ENCODE results near the gene TPPP2. TPM values are rescaled to one million over a fixed set of nuclear protein-coding genes. Genes with fewer than 3 reads are reported as not detected.

TPPP2 gene
- polyA plus RNA-seq, 1 donor from 2014 or later, result not detected

DNA sequence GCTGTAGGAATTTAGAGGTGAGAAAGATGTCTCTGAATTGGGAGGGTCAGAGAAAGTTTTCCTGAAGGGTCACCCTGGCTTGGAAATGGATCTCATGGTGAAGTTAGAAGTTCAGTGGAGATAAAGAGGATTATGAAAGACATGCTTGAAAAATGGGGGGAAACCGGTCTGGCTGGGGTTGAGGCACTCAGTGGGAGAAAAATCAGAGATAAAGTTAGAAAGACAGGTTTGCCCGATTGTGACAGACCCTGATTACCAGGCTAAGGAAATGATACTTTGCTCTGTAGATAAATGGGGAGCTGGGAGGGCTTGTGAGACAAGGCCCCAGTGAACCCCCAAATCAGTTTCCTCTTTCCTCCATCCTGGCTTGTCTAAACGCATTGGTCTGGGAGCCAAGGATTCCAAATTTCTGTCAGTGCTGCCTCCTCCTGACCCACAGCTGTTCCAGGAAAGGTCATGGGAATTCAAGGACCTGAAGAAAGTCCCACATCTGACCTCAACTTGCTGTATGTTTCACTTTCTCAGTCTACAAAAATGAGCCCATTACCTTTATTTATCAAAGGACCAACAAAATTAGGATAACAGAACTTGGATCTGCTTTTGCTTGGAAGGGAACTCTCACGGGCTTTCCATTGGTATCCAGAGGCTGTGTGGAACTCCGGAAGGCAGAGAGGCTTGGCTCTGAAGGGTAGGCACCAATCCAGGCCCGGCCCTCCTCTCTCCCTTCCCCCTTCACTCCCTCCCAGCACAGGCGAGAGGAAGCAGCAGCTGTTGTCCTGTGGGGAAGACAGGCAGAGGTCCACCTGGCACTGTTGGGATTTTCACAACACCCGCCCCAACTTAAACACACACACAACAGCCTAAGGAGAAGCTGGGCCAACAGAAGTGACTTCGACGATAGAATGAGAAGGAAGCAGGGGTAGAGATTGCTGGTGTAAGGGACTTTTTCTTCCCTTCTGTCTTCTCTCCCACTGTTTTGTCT is 8.7 kb downstream of the TPPP2 start:
- Histone ChIP-seq H3K36me3 (ENCODE audit: insufficient read depth, low read length) (no peaks in the 10 kb centered on the region), H2AFZ (ENCODE audit: low read depth, low read length) (no peak overlapping the region), H3K9me3 (ENCODE audit: low read length) (no peaks in the 10 kb centered on the region), H3K27ac (ENCODE audit: low read length) (no peak overlapping the region), H3K9me2 (ENCODE audit: insufficient read depth, low read length) (no peaks in the 10 kb centered on the region), H3F3A (ENCODE audit: insufficient read depth, low read length, poor library complexity, severe bottlenecking) (no peaks in the 10 kb centered on the region), H3K79me2 (replicated peaks; ENCODE audit: insufficient read depth, low read length) (no peaks in the 10 kb centered on the region), H4K20me1 (ENCODE audit: insufficient read depth) (no peaks in the 10 kb centered on the region), H3K27me3 (ENCODE audit: insufficient read depth, low read depth, low read length) (no peaks in the 10 kb centered on the region), H3K9ac (ENCODE audit: low read length) (no peak overlapping the region), H3K4me2 (ENCODE audit: low read length) (no peak overlapping the region), H3K4me3 (ENCODE audit: low read length) (no peak overlapping the region)
- TF ChIP-seq RAD21 (conservative IDR thresholded peaks at IDR 0.05), result no peak
- TF ChIP-seq POLR2AphosphoS5 (IDR thresholded peaks at IDR 0.05), result no peak
- no peak for TF ChIP-seq CTCF (IDR thresholded peaks at IDR 0.05; ENCODE audit: poor library complexity, severe bottlenecking)
- TF ChIP-seq MXI1 (conservative IDR thresholded peaks at IDR 0.05; ENCODE audit: poor library complexity, severe bottlenecking), result no peak
- TF ChIP-seq TAF1 (IDR thresholded peaks at IDR 0.05; ENCODE audit: low read depth), result no peak
- TF ChIP-seq SMC3 (conservative IDR thresholded peaks at IDR 0.05; ENCODE audit: poor library complexity), result no peak
- no peak for TF ChIP-seq EZH2 (IDR thresholded peaks at IDR 0.05; ENCODE audit: borderline replicate concordance, insufficient read depth, low read length, poor library complexity, severe bottlenecking)
- no peak for TF ChIP-seq REST (IDR thresholded peaks at IDR 0.05; ENCODE audit: borderline replicate concordance)
- TF ChIP-seq EP300 (conservative IDR thresholded peaks at IDR 0.05; ENCODE audit: poor library complexity, severe bottlenecking), result no peak

- Histone ChIP-seq H3K9ac (ENCODE audit: low read length) (no peak overlapping the region), H4K20me1 (ENCODE audit: insufficient read depth) (no peaks in the 10 kb centered on the region), H3K27me3 (ENCODE audit: insufficient read depth, low read depth, low read length) (no peaks in the 10 kb centered on the region), H3K9me3 (ENCODE audit: low read length) (no peaks in the 10 kb centered on the region), H3K4me3 (ENCODE audit: low read length) (no peak overlapping the region), H3K4me2 (ENCODE audit: low read length) (no peak overlapping the region), H3K79me2 (replicated peaks; ENCODE audit: insufficient read depth, low read length) (no peaks in the 10 kb centered on the region), H3K27ac (ENCODE audit: low read length) (no peak overlapping the region), H3K9me2 (ENCODE audit: insufficient read depth, low read length) (no peaks in the 10 kb centered on the region), H3F3A (ENCODE audit: insufficient read depth, low read length, poor library complexity, severe bottlenecking) (no peaks in the 10 kb centered on the region), H3K36me3 (ENCODE audit: insufficient read depth, low read length) (no peaks in the 10 kb centered on the region), H2AFZ (ENCODE audit: low read depth, low read length) (no peak overlapping the region)
- TF ChIP-seq REST (IDR thresholded peaks at IDR 0.05; ENCODE audit: borderline replicate concordance), result no peak
- TF ChIP-seq CTCF (IDR thresholded peaks at IDR 0.05; ENCODE audit: poor library complexity, severe bottlenecking), result peak; percentile 76
- TF ChIP-seq TAF1 (IDR thresholded peaks at IDR 0.05; ENCODE audit: low read depth), result no peak
- peak; percentile 78 for TF ChIP-seq RAD21 (conservative IDR thresholded peaks at IDR 0.05)
- peak; percentile 76 for TF ChIP-seq SMC3 (conservative IDR thresholded peaks at IDR 0.05; ENCODE audit: poor library complexity)
Measured at GRCh38 chr14:21039585-21040369, 9.8 kb downstream of the TPPP2 start.

Measured in neural cell (in vitro differentiated cells).